Effector memory CD8-positive, alpha-beta T cell (primary cell): ENCODE results near the gene PCGF1.

ENCODE experiments used
- ATAC-seq: fragments of 150-1000 bp; cut with Tn5 transposase; replicated peaks from 2 replicates; pipeline ENCODE4 v1.10.0; 2021; ENCODE audit warnings: mild to moderate bottlenecking, moderate library complexity
- DNase-seq, 3 experiments: peaks; one replicate each; pipeline ENCODE4 v3.0.0; 2021
- H3K27ac Mint-ChIP-seq, 2 donors: one replicate each; pipeline ENCODE4 v1.8.0; 2022; ENCODE audit warnings: mild to moderate bottlenecking in 2 of 2, mixed read lengths in 2 of 2, moderate library complexity in 2 of 2
- H3K27me3 Mint-ChIP-seq, 2 donors: one replicate each; pipeline ENCODE4 v1.8.0; 2022; ENCODE audit warnings: mixed read lengths in 2 of 2
- H3K36me3 Mint-ChIP-seq: one replicate; pipeline ENCODE4 v1.8.0; 2022; ENCODE audit warnings: mild to moderate bottlenecking, moderate library complexity, mixed read lengths; ENCODE audit not compliant: insufficient read depth
- H3K4me1 Mint-ChIP-seq, 2 donors: one replicate each; pipeline ENCODE4 v1.8.0; 2022; ENCODE audit warnings: low read depth in 2 of 2, mixed read lengths in 2 of 2
- H3K4me3 Mint-ChIP-seq, 2 donors: one replicate each; pipeline ENCODE4 v1.8.0; 2022; ENCODE audit warnings: mild to moderate bottlenecking in 2 of 2, mixed read lengths in 2 of 2, moderate library complexity in 2 of 2
- H3K9me3 Mint-ChIP-seq, 2 donors: one replicate each; pipeline ENCODE4 v1.8.0; 2022; ENCODE audit warnings: mixed read lengths in 2 of 2

The PCGF1 gene

GRCh38 chr2:74515981-74516633 is 8.6 kb upstream of the PCGF1 start:
- peaks cover 9 to 24% of the 10 kb centered on the region in 2 donors for H3K4me1 Mint-ChIP-seq
- H3K27ac Mint-ChIP-seq = no peak overlapping the region
- DNase-seq = peak in 2 of 3 experiments; percentile 45 to 46
- H3K27me3 Mint-ChIP-seq = peaks cover 64 to 93% of the 10 kb centered on the region in 2 donors
- no peaks in the 10 kb centered on the region for H3K9me3 Mint-ChIP-seq
- H3K36me3 Mint-ChIP-seq = peaks cover 12% of the 10 kb centered on the region
- H3K4me3 Mint-ChIP-seq = peak overlapping the region; percentile 72
- ATAC-seq = peak; percentile 74

GRCh38 chr2:74515271-74515980 is 7.9 kb upstream of the PCGF1 start:
- H3K27me3 Mint-ChIP-seq = peaks cover 57 to 90% of the 10 kb centered on the region in 2 donors
- peak overlapping the region; percentile 72 for H3K4me3 Mint-ChIP-seq
- DNase-seq (no peak), ATAC-seq (peak; percentile 12)
- H3K4me1 Mint-ChIP-seq = peaks cover 9 to 24% of the 10 kb centered on the region in 2 donors
- H3K36me3 Mint-ChIP-seq = peaks cover 12% of the 10 kb centered on the region
- no peaks in the 10 kb centered on the region for H3K9me3 Mint-ChIP-seq
- peak overlapping the region in 1 of 2 donors; percentile 59 for H3K27ac Mint-ChIP-seq

GRCh38 chr2:74514368-74515270 is 7.1 kb upstream of the PCGF1 start, which contains the start of gene TLX2:
TLX2 (plus strand) TSS chr2:74514450; CDS start chr2:74514807, 357 bp downstream.
- H3K4me3 Mint-ChIP-seq = peak within 1 kb of the TSS; percentile 72
- DNase-seq = no peak
- peaks cover 9 to 24% of the 10 kb centered on the region in 2 donors for H3K4me1 Mint-ChIP-seq
- peaks cover 49 to 82% of the 10 kb centered on the region in 2 donors for H3K27me3 Mint-ChIP-seq
- H3K27ac Mint-ChIP-seq = peak within 1 kb of the TSS in 1 of 2 donors; percentile 59
- no peaks in the 10 kb centered on the region for H3K9me3 Mint-ChIP-seq
- H3K36me3 Mint-ChIP-seq = peaks cover 12% of the 10 kb centered on the region
- ATAC-seq = peak; percentile 32

- peaks cover 9 to 24% of the 10 kb centered on the region in 2 donors for H3K4me1 Mint-ChIP-seq
- H3K27ac Mint-ChIP-seq = no peak overlapping the region
- H3K36me3 Mint-ChIP-seq = peaks cover 12% of the 10 kb centered on the region
- ATAC-seq (peak; percentile 15), DNase-seq (no peak)
- H3K4me3 Mint-ChIP-seq = peak overlapping the region; percentile 50 to 59
- peaks cover 41 to 73% of the 10 kb centered on the region in 2 donors for H3K27me3 Mint-ChIP-seq
- no peaks in the 10 kb centered on the region for H3K9me3 Mint-ChIP-seq
Observed at GRCh38 chr2:74513605-74514367, 6.3 kb upstream of the PCGF1 start.

- Mint-ChIP-seq H3K9me3 (no peaks in the 10 kb centered on the region), H3K27me3 (peaks cover 33 to 65% of the 10 kb centered on the region in 2 donors), H3K27ac (no peak overlapping the region), H3K4me3 (peak overlapping the region; percentile 50 to 59), H3K36me3 (peaks cover 20% of the 10 kb centered on the region), H3K4me1 (peaks cover 16 to 31% of the 10 kb centered on the region in 2 donors)
- DNase-seq (no peak), ATAC-seq (no peak)
Observed at GRCh38 chr2:74512744-74513604, 5.5 kb upstream of the PCGF1 start.

- no peak overlapping the region for H3K27ac Mint-ChIP-seq
- peaks cover 27 to 42% of the 10 kb centered on the region in 2 donors for H3K4me1 Mint-ChIP-seq
- H3K9me3 Mint-ChIP-seq = no peaks in the 10 kb centered on the region
- H3K27me3 Mint-ChIP-seq = peaks cover 17 to 49% of the 10 kb centered on the region in 2 donors
- H3K4me3 Mint-ChIP-seq = no peak overlapping the region
- DNase-seq = no peak
- H3K36me3 Mint-ChIP-seq = peaks cover 23% of the 10 kb centered on the region
- no peak for ATAC-seq
Observed at GRCh38 chr2:74511104-74511989, 3.9 kb upstream of the PCGF1 start.

GRCh38 chr2:74510272-74510671 is 2.8 kb upstream of the PCGF1 start:
- Mint-ChIP-seq H3K4me1 (peaks cover 25 to 39% of the 10 kb centered on the region in 2 donors), H3K4me3 (no peak overlapping the region), H3K36me3 (peaks cover 29% of the 10 kb centered on the region), H3K9me3 (no peaks in the 10 kb centered on the region), H3K27me3 (peaks cover 10 to 39% of the 10 kb centered on the region in 2 donors), H3K27ac (no peak overlapping the region)
- ATAC-seq (no peak), DNase-seq (no peak)

- Mint-ChIP-seq H3K4me1 (peaks cover 35 to 38% of the 10 kb centered on the region in 2 donors), H3K36me3 (peaks cover 42% of the 10 kb centered on the region), H3K27ac (peak overlapping the region; percentile 99), H3K9me3 (no peaks in the 10 kb centered on the region), H3K4me3 (peak overlapping the region; percentile 93 to 97), H3K27me3 (peaks cover 5 to 38% of the 10 kb centered on the region in 2 donors)
- no peak for DNase-seq
- ATAC-seq = peak; percentile 8
Observed at GRCh38 chr2:74507926-74508520, 528 bp upstream of the PCGF1 start.

- ATAC-seq (no peak), DNase-seq (no peak)
- H3K27me3 Mint-ChIP-seq = peaks cover 0 to 36% of the 10 kb centered on the region in 2 donors
- H3K4me1 Mint-ChIP-seq = peaks cover 37 to 53% of the 10 kb centered on the region in 2 donors
- H3K36me3 Mint-ChIP-seq = peaks cover 42% of the 10 kb centered on the region
- H3K27ac Mint-ChIP-seq = peak overlapping the region; percentile 9 to 99
- peak overlapping the region; percentile 93 to 97 for H3K4me3 Mint-ChIP-seq
- no peaks in the 10 kb centered on the region for H3K9me3 Mint-ChIP-seq
Observed at GRCh38 chr2:74505448-74506246, 1.8 kb downstream of the PCGF1 start.

- H3K27ac Mint-ChIP-seq = peak overlapping the region in 1 of 2 donors; percentile 9
Observed at GRCh38 chr2:74504591-74504990, 2.9 kb downstream of the PCGF1 start.

More at GRCh38 chr2:74504591-74504990, 2.9 kb downstream of the PCGF1 start:
- Mint-ChIP-seq H3K4me1 (peaks cover 37 to 53% of the 10 kb centered on the region in 2 donors), H3K4me3 (peak overlapping the region; percentile 69 to 77), H3K27me3 (peaks cover 0 to 46% of the 10 kb centered on the region in 2 donors), H3K9me3 (no peaks in the 10 kb centered on the region), H3K36me3 (peaks cover 42% of the 10 kb centered on the region)
- no peak for ATAC-seq
- DNase-seq = no peak
